ENCODE data around the gene SOX2.
"Not testable (repeated sequence)": the region's sequence is repeated elsewhere in the genome, so short reads cannot be mapped to it uniquely, and the experiment has no call there.

SOX2 gene

GRCh38 chr3:181761906-181762305, 50.2 kb downstream of the SOX2 start:
- H3K27me3 ChIP-seq (ENCODE audit: insufficient read depth, low read length, poor library complexity, severe bottlenecking) = no peaks in the 10 kb centered on the region
- H3K4me2 ChIP-seq (ENCODE audit: low read depth, low read length, poor library complexity, severe bottlenecking) = no peak overlapping the region
- no peaks in the 10 kb centered on the region for H4K20me1 ChIP-seq (ENCODE audit: insufficient read depth, low read length, poor library complexity, severe bottlenecking)
- no peaks in the 10 kb centered on the region for H3K4me1 ChIP-seq (ENCODE audit: insufficient read depth, low read length, poor library complexity, severe bottlenecking)
- no peak for TF ChIP-seq EZH2phosphoT487 (IDR thresholded peaks at IDR 0.05; ENCODE audit: borderline replicate concordance)
- no peak for TF ChIP-seq CTCF (conservative IDR thresholded peaks at IDR 0.05; ENCODE audit: low read length)
- no peaks in the 10 kb centered on the region for H3F3A ChIP-seq (ENCODE audit: low read depth)
- no peak overlapping the region for H3K9ac ChIP-seq (ENCODE audit: low read depth, low read length, poor library complexity, severe bottlenecking)
- no peak overlapping the region for H3K4me3 ChIP-seq (ENCODE audit: low read length, poor library complexity, severe bottlenecking)
- no peaks in the 10 kb centered on the region for H3K9me3 ChIP-seq (ENCODE audit: insufficient read depth, low read depth, low read length)
- no peak overlapping the region for H2AFZ ChIP-seq (ENCODE audit: low read length)
- H3K79me2 ChIP-seq (ENCODE audit: insufficient read depth, low read length) = no peaks in the 10 kb centered on the region
- no peaks in the 10 kb centered on the region for H3K9me2 ChIP-seq (replicated peaks; ENCODE audit: low read depth, low read length)
- H3K36me3 ChIP-seq (ENCODE audit: insufficient read depth, low read length) = no peaks in the 10 kb centered on the region

- not testable (repeated sequence) for H3K9me3 ChIP-seq (ENCODE audit: insufficient read depth, low read depth, low read length); H3F3A ChIP-seq (ENCODE audit: low read depth); H3K4me1 ChIP-seq (ENCODE audit: insufficient read depth, low read length, poor library complexity, severe bottlenecking); H3K36me3 ChIP-seq (ENCODE audit: insufficient read depth, low read length); H3K4me3 ChIP-seq (ENCODE audit: low read length, poor library complexity, severe bottlenecking); H3K9me2 ChIP-seq (replicated peaks; ENCODE audit: low read depth, low read length); H2AFZ ChIP-seq (ENCODE audit: low read length); H3K79me2 ChIP-seq (ENCODE audit: insufficient read depth, low read length); H3K27me3 ChIP-seq (ENCODE audit: insufficient read depth, low read length, poor library complexity, severe bottlenecking); H3K9ac ChIP-seq (ENCODE audit: low read depth, low read length, poor library complexity, severe bottlenecking); H4K20me1 ChIP-seq (ENCODE audit: insufficient read depth, low read length, poor library complexity, severe bottlenecking); H3K4me2 ChIP-seq (ENCODE audit: low read depth, low read length, poor library complexity, severe bottlenecking)
Measured at GRCh38 chr3:181764033-181764432, 52.3 kb downstream of the SOX2 start.

Data from Loucy (cell line).